Measurements from ENCODE around the gene DUSP9. TPM values are rescaled to one million over a fixed set of nuclear protein-coding genes. Genes with fewer than 3 reads are reported as not detected.

Gene DUSP9
- total RNA-seq, 1 experiment from 2014 or later, result 2.4 TPM

- peaks cover 0 to 2% (median 0%) of the 10 kb centered on the region in 3 experiments; a peak in 3 of 7 replicates for H3K36me3 Mint-ChIP-seq (ENCODE audit: insufficient read depth in 1 of 3, low read depth in 3 of 3)
- Histone ChIP-seq H3K4ac (ENCODE audit: low read depth, low read length) (no peak overlapping the region), H2BK5ac (ENCODE audit: insufficient read length, low read length) (no peak overlapping the region), H3K4me2 (ENCODE audit: insufficient read depth, insufficient read length, low read length) (no peak overlapping the region), H3K14ac (ENCODE audit: insufficient read depth, low read length) (no peak overlapping the region), H3K9me3 (ENCODE audit: control insufficient read depth, low read depth, low read length) (peaks cover 20% of the 10 kb centered on the region), H2AFZ (ENCODE audit: low read length) (no peak overlapping the region), H2BK15ac (ENCODE audit: low read depth, low read length) (no peak overlapping the region), H3K79me1 (ENCODE audit: insufficient read depth, low read depth, low read length, poor library complexity, severe bottlenecking) (no peaks in the 10 kb centered on the region), H4K5ac (ENCODE audit: insufficient read length, low read depth, low read length) (no peak overlapping the region), H3T11ph (ENCODE audit: low read length) (no peak overlapping the region), H2BK12ac (ENCODE audit: insufficient read length, low read depth, low read length) (no peak overlapping the region), H2BK120ac (ENCODE audit: low read depth, low read length, poor library complexity, severe bottlenecking) (no peak overlapping the region), H3K18ac (ENCODE audit: insufficient read length, low read depth, low read length) (no peak overlapping the region), H4K8ac (replicated peaks; ENCODE audit: insufficient read length, low read depth, low read length) (no peak overlapping the region), H2BK20ac (ENCODE audit: low read depth, low read length, poor library complexity, severe bottlenecking) (no peak overlapping the region), H3K56ac (ENCODE audit: insufficient read length, low read depth, low read length) (no peak overlapping the region), H3K27me3 (ENCODE audit: insufficient read depth, low read length) (peaks cover 4% of the 10 kb centered on the region; the same call in 1 of the 2 replicates), H3K27ac (ENCODE audit: insufficient read length, low read depth, low read length) (no peak overlapping the region), H4K91ac (ENCODE audit: insufficient read length, low read depth, low read length) (no peak overlapping the region), H4K20me1 (ENCODE audit: control insufficient read depth, insufficient read depth, insufficient read length) (peaks cover 2% of the 10 kb centered on the region), H3K79me2 (ENCODE audit: insufficient read depth, low read length) (no peaks in the 10 kb centered on the region), H3K4me1 (ENCODE audit: insufficient read depth, low read length) (no peaks in the 10 kb centered on the region), H3K9ac (ENCODE audit: extremely low read depth, insufficient read length, low read length) (no peak overlapping the region), H2AK5ac (ENCODE audit: insufficient read length, low read length) (no peak overlapping the region), H3K23me2 (ENCODE audit: insufficient read length, low read depth, low read length, poor library complexity, severe bottlenecking) (peaks cover 3% of the 10 kb centered on the region), H3K23ac (ENCODE audit: insufficient read length, low read depth, low read length) (no peak overlapping the region)
- peaks cover 70 to 75% of the 10 kb centered on the region in 2 experiments for H3K9me3 Mint-ChIP-seq
- no peak overlapping the region for H3K27ac Mint-ChIP-seq
- H3K4me3 Mint-ChIP-seq, result no peak overlapping the region
- peaks cover 2 to 3% of the 10 kb centered on the region in 2 experiments; a peak in 1 of 4 replicates for H3K4me1 Mint-ChIP-seq
- no peak for DNase-seq
- H3K27me3 Mint-ChIP-seq (ENCODE audit: low read depth), result peaks cover 25% of the 10 kb centered on the region
- WGBS (ENCODE audit: extremely low coverage, insufficient read length, low lambda C conversion rate), result no CpG with 5 or more reads among the region's 2 CpGs
- no peak for TF ChIP-seq CTCF (conservative IDR thresholded peaks at IDR 0.05)
Observed at GRCh38 chrX:153653556-153653955, 6.6 kb downstream of the DUSP9 start.
